ENCODE results near the gene VCAN.

GRCh38 chr5:83482961-83483360 lies 11.4 kb downstream of the VCAN start:
- TF ChIP-seq CTCF (IDR thresholded peaks at IDR 0.05) = no peak
- TF ChIP-seq POLR2A (IDR thresholded peaks at IDR 0.05) = no peak
- TF ChIP-seq POLR2AphosphoS5 (IDR thresholded peaks at IDR 0.05) = no peak
